Stomach (tissue), 4 donors: ENCODE results near the gene PGM5.

Source experiments
- CTCF ChIP-seq, 7 experiments: fragments of 450-650 bp in 4 of 7; fragments of 200-600 bp in 3 of 7; sonication (generic) in 3 of 7; IDR thresholded peaks; one replicate each; pipeline ENCODE4 v1.5.1; 2016 to 2019; ENCODE audit warnings: antibody characterized with exemption in 7 of 7, control low read depth in 2 of 7, mild to moderate bottlenecking in 1 of 7
- EP300 ChIP-seq: sonication (generic); formaldehyde crosslinking; IDR thresholded peaks from one replicate; pipeline ENCODE4 v1.6.1; 2017; ENCODE audit warnings: antibody characterized with exemption
- POLR2A ChIP-seq, 4 donors: fragments of 450-650 bp; IDR thresholded peaks; one replicate each; pipeline ENCODE4 v1.6.1; 2016; ENCODE audit warnings: antibody characterized with exemption in 4 of 4, control low read depth in 2 of 4, mild to moderate bottlenecking in 1 of 4, moderate library complexity in 1 of 4
- POLR2AphosphoS5 ChIP-seq, 3 donors: sonication (generic); formaldehyde crosslinking; IDR thresholded peaks; one replicate each; pipeline ENCODE4 v1.6.1; 2016; ENCODE audit warnings: antibody characterized with exemption in 3 of 3

GRCh38 chr9:68523367-68523936, 167.0 kb downstream of the PGM5 start:
- TF ChIP-seq CTCF (IDR thresholded peaks at IDR 0.05), result no peak
- no peak for TF ChIP-seq POLR2A (IDR thresholded peaks at IDR 0.05)
- TF ChIP-seq EP300, result no peak
- no peak for TF ChIP-seq POLR2AphosphoS5 (IDR thresholded peaks at IDR 0.05)
